Liver (tissue), 3 donors: Measurements from ENCODE around the gene AGER.

Source experiments
- CTCF ChIP-seq: fragments of 150-350 bp; IDR thresholded peaks from 2 replicates; pipeline ENCODE4 v1.5.1; 2017; ENCODE audit warnings: improper control_type of control experiment, low read depth, low read length; ENCODE audit not compliant: missing input control
- NR2F2 ChIP-seq: IDR thresholded peaks from 2 replicates; pipeline ENCODE4 v1.6.1; 2016; ENCODE audit warnings: antibody characterized with exemption
- REST ChIP-seq: IDR thresholded peaks from 2 replicates; pipeline ENCODE4 v1.6.1; 2016; ENCODE audit warnings: antibody characterized with exemption, mild to moderate bottlenecking
- ZBTB33 ChIP-seq: IDR thresholded peaks from 2 replicates; pipeline ENCODE4 v1.6.1; 2016; ENCODE audit warnings: antibody characterized with exemption
- donor health status: healthy.
- donor health status: healthy.

DNA sequence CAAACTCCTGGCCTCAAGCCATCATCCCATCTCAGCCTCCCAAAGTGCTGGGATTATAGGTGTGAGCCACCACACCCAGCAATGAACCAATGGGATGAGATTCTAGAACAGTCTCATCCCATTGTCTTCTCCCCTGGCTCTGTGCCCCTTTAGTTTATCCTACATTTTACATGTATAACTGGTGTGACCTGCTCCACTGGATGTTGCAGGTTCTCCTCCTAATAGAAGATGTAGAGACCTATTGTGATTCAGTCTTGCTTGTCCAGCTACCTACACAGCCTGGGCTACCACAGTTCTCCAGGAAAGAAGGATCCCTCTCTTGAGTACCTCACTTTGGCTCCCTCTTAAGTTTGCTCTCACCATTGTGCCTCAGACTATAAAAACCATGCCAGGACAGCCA is 51.9 kb downstream of the AGER start:
- no peak for TF ChIP-seq ZBTB33
- TF ChIP-seq CTCF = no peak
- TF ChIP-seq NR2F2 = no peak
- TF ChIP-seq REST = no peak
